ENCODE measurements around the gene QPCT.
"Not testable (repeated sequence)": the region's sequence is repeated elsewhere in the genome, so short reads cannot be mapped to it uniquely, and the experiment has no call there.

The QPCT gene

GRCh38 chr2:37398990-37399389 is 54.6 kb downstream of the QPCT start:
- POLR2A ChIA-PET (ENCODE audit: low non-redundant PET): no interaction called here
- TF ChIP-seq CTCF (conservative IDR thresholded peaks at IDR 0.05; ENCODE audit: low read depth): no peak
- no peak for DNase-seq (ENCODE audit: low spot score)
- H3K27ac ChIP-seq: no peak overlapping the region
- CTCF ChIA-PET: interaction anchor here (0.7 to 1.0 kb wide), 3 partner anchors 101 to 435 kb away, joined by 3 to 5 read pairs (median 4); no protein-coding TSS in a partner anchor

GRCh38 chr2:37400041-37400440 is 55.6 kb downstream of the QPCT start:
- DNase-seq (ENCODE audit: low spot score): no peak
- POLR2A ChIA-PET (ENCODE audit: low non-redundant PET): no interaction called here
- CTCF ChIA-PET: interaction anchor here (0.9 to 1.0 kb wide), 3 partner anchors 147 to 477 kb away, joined by 3 to 5 read pairs (median 4); no protein-coding TSS in a partner anchor
- H3K27ac ChIP-seq: no peak overlapping the region
- no peak for TF ChIP-seq CTCF (conservative IDR thresholded peaks at IDR 0.05; ENCODE audit: low read depth)

GRCh38 chr2:37402636-37403035 is 58.2 kb downstream of the QPCT start:
- ChIA-PET CTCF (no interaction called here), POLR2A (ENCODE audit: low non-redundant PET) (no interaction called here)
- no peak for TF ChIP-seq CTCF (conservative IDR thresholded peaks at IDR 0.05; ENCODE audit: low read depth)
- no peak overlapping the region for H3K27ac ChIP-seq
- no peak for DNase-seq (ENCODE audit: low spot score)

GRCh38 chr2:37405781-37406180 is 61.4 kb downstream of the QPCT start:
- no peak overlapping the region for H3K27ac ChIP-seq
- ChIA-PET CTCF (interaction anchor here (0.7 to 4.2 kb wide), 2 partner anchors 9 to 10 kb away, joined by 3 to 13 read pairs; no protein-coding TSS in a partner anchor), POLR2A (ENCODE audit: low non-redundant PET) (no interaction called here)
- no peak for TF ChIP-seq CTCF (conservative IDR thresholded peaks at IDR 0.05; ENCODE audit: low read depth)
- no peak for DNase-seq (ENCODE audit: low spot score)

GRCh38 chr2:37412231-37412630 is 67.8 kb downstream of the QPCT start:
- no peak for TF ChIP-seq CTCF (conservative IDR thresholded peaks at IDR 0.05; ENCODE audit: low read depth)
- POLR2A ChIA-PET (ENCODE audit: low non-redundant PET): no interaction called here
- CTCF ChIA-PET: interaction anchor here (0.6 to 1.6 kb wide), 4 partner anchors 16 to 420 kb away, joined by 3 to 10 read pairs (median 6); no protein-coding TSS in a partner anchor
- H3K27ac ChIP-seq: no peak overlapping the region
- DNase-seq (ENCODE audit: low spot score): no peak

GRCh38 chr2:37413911-37414469 is 69.6 kb downstream of the QPCT start:
- ChIA-PET POLR2A (ENCODE audit: low non-redundant PET) (interaction anchor here (0.7 kb wide), 1 partner anchor 440 kb away, joined by 5 read pairs; no protein-coding TSS in a partner anchor), CTCF (interaction anchor here (0.6 to 4.4 kb wide), 13 partner anchors 11 to 714 kb away, joined by 3 to 68 read pairs (median 5); no protein-coding TSS in a partner anchor)
- H3K27ac ChIP-seq; DNase-seq (ENCODE audit: low spot score): not testable (repeated sequence)

GRCh38 chr2:37414470-37414949 is 70.1 kb downstream of the QPCT start:
- peak; percentile 86 for TF ChIP-seq CTCF (conservative IDR thresholded peaks at IDR 0.05; ENCODE audit: low read depth)
- peak; percentile 63 for DNase-seq (ENCODE audit: low spot score)
- CTCF ChIA-PET: interaction anchor here (0.5 to 4.4 kb wide), 24 partner anchors 9 to 713 kb away, joined by 3 to 68 read pairs (median 4); no protein-coding TSS in a partner anchor
- POLR2A ChIA-PET (ENCODE audit: low non-redundant PET): interaction anchor here (0.7 kb wide), 1 partner anchor 440 kb away, joined by 5 read pairs; no protein-coding TSS in a partner anchor
- no peak overlapping the region for H3K27ac ChIP-seq
